NCI-H2196 treated with DMSO at 0.1 percent for 48 hours (cell line): ENCODE measurements around the gene AKNA.

Source experiments
- DNase-seq: peaks from one replicate; lab custom pipeline; 2025; ENCODE audit not compliant: unreplicated experiment; lab: John Stamatoyannopoulos, UW

Gene AKNA

DNA sequence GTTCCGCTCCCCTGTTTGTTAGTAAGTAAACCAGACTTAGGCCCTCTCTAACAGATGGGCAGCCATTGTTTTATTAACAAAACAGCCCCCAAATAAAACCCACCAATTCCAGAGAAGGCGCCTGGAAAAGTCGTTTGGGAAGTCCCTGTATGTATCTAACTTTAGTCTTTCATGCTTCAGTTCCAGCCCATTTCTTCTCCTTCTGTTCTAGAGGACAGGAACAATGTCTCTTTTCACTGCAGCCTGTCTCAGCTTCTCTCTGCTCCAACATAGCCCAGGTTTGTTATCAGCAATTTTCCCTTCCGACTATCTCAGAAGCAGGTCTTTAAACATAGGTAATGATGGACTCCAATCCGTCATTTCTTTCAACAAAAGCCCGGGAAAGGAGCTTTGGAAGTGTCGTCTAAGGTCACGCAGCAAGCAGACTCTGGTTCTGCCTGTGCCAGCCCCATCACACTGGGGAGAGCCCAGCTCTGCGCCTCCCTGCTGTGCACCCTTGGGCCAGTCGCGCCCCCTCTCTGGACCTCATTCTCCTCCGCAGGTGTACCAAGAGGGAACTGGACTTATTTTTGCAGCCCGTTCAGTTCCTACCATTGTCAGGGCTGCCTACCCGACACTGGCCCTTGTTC is 9.6 kb upstream of the AKNA start:
- no peak for DNase-seq

DNA sequence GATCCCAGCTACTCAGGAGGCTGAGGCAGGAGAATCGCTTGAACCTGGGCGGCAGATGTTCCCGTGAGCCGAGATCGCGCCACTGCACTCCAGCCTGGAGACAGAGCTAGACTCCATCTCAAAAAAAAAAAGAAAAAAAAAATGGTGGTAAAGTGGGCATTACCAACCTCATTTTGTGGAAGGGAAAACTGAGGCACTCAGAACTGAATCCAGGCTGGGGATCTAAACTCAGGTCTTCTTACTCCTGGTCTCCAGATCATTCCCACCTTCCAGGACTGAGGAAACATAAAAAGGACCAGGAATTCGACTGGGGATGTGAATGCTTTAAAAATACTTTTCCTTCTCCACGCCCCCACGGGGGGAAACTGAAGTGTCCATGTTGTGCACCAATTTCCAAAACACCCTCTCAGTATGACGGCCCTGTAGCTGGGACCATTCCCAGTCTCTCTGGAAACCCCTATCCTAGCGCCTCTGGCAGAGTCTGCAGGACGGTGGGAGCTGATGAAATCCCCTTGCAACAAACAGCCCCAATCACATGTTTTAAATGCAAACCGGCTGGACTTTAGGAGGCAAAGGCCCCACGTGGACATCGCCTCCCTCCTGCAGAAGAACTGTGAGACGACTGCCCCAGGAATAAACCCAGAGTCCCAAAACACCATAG is 8.9 kb upstream of the AKNA start:
- DNase-seq, result no peak

DNA sequence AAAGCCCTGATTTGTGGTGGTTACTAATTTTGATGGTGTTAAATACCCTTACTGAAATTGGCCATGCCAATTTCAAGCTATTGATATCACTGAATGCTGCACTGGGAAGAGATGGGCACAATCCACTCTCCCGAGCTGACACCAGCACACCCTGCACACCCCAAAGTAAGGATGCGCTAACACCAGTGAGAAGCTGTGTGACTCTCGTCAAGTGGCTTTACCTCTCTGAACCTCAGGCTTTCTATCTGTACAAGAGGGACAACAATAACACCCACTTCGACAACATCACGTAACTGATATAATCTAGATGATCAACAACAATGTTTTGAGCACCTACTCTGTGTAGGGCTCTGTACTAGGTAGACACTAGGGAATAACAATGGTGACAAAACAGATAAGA is 8.0 kb upstream of the AKNA start:
- DNase-seq, result no peak

DNA sequence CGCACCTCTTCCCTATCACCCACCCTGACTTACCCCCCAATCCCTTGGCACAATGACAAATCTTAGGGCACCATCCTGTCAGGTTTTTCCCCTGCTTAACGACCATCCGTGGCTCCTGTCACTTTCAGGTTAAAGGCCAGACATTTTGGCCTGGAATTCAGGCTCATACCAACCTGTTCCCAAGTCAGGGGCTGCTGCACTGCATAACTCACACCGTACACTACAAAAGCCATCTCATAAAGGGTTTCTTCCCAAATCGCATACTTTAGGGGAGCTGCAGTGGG is 7.5 kb upstream of the AKNA start:
- no peak for DNase-seq

DNA sequence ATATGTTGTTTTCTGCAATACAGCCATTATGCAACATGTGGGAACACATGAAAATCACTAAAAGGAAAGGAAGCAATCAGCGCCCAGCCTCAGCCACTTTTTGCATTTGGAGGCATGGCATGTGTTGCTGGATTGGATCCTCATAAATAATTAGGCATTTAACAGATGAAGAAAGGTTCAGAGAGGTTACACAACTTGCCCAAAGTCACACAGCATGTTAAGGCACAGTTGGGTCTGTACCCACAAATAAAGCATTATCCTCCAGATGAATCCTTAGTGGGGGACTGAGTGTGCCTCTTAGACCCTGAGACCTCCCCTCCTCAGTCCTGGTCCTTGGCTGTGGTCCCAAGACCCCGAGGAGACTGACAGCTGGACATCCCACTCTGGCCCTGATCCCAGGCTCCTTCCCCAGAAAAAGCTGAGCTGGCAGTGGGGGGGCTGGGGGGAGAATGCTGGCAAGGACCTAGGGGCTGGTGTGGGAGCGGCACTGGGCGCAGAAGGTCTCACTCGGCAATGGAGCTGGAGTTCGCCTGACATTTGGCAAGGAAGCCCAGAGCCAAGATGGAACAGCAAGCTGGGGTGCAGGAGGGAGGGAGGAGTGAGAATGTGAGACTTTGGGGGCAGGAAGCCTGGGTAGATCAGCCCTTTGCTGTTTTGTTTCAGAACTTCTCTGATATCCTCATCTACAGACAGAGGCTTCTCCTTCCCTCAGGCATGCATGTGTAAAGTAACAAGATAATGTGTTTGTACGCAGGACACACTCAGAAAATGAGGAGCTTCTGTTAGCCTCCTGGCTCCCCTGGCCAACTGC is 6.9 kb upstream of the AKNA start:
- no peak for DNase-seq

DNA sequence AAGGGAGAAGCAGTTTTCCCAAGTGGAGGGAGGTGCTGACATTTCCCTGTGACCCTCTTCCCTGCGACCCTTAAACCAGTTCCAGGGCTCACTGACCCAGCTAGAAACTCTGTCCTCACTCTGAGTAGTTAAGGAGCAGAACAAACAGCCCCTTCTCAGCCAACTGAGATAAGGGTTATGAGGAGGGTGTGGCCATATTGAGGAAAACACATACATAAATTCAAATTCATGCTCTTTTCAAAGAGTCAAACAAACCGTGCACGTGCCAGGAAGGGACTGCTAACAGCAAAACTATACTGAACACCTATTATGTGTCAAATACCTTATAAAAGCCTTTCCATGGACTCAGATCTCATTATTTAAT is 4.9 kb upstream of the AKNA start:
- no peak for DNase-seq

DNA sequence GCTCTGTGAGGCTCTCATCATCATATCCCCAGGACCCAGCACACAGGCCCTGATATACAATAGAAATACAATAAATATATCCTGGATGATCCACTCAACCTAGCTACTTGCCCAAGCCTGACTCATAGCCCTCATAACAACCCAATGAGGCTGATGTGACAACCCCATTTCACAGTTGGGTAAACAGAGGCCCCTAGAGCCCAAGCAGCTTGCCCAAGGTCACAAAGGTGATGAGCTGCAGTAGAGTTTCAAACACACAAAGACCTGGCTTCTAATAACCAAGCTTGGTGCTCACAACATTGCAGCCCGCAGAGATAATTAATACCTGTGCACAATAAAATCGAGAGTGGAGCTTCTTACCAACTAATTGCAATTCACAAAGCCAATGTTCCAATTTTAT is 3.2 kb upstream of the AKNA start:
- DNase-seq, result no peak

DNA sequence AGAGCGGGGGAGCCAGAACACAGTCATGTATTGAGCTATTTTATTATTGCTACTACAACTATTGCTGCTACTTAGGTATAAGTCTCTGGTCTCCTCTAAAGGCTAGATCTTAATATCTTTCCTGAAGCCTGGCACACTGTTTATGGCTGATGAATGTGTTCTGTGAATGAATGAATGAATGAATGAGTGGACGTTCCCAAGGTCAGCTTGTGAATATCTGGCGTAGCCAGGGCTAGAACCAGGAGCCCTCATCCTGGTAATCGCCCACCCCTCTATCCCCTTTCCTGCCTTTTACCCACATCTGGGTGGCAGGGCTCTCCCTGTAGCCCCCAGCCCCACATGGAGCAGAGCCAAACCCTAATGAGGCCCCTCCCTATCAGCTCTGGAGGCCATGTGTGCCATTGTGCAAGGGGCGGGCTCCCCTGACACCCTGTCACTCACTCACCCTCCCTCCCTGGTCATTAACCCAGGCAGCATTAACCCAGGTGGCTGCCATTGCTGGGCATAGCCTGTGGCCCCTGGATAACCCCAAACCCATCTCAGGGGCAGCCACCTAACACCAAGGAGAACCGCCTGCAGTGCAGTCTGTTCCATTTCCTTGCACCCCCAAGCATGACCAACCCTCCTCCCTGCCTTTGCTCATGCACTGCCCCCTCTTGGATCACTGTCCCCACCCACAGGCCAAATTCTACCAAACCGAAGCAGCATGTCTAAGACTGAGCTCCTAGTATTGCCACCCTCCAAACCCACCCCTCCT is 2.0 kb upstream of the AKNA start:
- DNase-seq, result no peak

DNA sequence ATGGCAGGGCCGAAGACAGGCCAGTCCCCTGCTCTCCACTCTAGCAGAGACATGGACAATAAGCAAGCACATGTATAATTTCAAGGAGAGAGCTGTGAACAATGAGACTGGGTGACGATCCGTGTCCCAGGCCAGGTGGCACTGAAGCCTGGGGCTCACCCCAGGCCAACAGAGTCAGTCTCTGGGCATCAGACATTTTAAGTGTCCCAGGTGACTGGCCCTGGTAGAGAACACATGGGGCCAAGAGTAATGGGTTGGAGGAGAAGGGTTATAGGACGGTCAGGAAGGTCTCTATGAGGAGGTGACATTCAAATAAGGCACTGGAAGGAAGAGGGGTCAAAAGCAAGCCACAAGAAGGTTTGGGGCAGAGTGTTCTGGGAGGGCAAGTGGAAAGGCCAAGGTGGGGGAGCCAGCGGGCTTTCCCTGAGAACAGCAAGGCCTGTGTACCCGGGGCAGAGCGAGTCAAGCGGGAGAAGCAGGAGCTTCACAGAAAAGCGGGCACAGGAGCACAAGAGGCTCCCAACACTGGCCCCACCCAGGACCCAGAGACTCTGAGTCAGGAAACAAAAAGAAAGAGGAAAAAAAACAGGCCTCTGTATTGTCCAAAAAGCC is 1.1 kb upstream of the AKNA start:
- no peak for DNase-seq

DNA sequence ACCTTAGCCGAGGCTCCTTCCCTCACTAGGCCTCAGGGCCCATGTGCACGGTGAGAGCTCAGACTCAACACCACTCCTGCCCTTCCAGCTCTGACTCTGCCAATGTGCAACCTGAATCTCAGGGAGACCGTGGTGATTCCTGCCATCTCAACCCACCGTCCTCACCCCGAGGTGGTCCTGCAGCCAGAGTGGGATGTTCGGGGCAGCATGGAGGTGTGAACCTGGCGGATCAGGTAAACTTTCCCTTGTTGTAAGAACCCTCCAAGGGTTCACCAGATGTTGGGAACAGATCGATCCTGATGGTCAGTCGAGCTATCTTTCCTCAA is 538 bp upstream of the AKNA start:
- no peak for DNase-seq

DNA sequence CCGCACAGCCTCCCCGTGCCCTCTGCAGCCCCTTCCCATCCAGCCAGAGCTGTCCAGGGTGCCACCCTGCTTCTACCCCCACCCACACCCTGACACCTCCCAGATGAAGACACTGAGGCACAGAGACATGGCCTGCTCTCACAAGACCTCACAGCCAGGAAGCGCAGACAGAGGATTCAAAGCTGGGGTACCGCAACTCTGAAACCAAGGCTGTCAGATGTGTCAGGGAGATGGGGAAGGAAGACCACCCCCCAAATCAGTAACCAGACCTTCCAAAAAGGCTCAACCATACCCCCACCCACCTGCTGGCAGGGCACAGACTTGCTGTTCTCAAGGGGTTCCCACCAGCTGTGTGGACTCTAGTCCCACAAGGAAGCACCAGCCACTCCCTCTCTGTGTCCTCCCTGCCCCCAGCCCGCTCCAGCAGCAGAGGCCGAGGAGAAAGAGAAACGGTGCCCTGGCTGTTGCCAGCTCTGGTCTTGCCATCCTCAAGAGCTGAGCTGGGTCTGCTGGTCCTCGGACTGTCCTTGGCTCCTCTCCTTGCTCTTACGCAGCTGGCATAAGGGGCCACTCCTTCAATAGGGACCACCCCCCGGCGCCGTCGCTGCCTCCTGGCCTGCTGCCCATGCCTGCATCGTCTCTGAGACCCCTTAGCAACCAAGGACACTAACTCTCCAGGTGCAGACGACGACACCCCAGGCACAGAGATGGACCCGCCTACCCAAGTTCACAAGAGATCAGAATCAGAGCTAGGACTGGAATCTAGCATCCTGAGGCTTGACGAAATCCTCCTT is 699 bp downstream of the AKNA start:
- DNase-seq, result no peak

DNA sequence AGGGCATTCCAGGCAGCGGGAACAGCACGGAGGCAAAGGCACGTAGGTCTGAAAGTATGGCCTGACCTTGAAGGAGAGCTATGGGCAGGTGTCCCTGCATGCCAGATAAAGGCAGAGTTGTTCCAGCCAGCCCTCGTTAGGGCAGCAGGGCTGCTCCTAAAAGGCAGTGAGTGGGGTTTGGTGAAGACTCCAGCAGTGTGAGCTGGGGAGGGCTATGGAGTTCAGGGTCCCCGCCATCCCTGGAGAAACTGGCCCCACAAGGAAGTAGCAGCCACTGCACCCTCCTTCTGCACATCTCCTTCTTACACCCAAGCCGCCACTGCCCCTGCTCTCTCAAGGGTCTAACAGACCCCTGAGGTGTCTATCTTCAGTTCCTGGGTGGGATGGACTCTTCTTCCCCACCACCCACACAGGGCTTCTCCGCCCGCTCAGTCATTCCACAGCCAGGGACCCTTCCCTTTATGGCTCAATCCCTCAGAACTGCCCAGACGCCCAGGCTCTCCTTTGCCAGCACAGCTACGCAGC is 1.4 kb downstream of the AKNA start:
- DNase-seq, result no peak

DNA sequence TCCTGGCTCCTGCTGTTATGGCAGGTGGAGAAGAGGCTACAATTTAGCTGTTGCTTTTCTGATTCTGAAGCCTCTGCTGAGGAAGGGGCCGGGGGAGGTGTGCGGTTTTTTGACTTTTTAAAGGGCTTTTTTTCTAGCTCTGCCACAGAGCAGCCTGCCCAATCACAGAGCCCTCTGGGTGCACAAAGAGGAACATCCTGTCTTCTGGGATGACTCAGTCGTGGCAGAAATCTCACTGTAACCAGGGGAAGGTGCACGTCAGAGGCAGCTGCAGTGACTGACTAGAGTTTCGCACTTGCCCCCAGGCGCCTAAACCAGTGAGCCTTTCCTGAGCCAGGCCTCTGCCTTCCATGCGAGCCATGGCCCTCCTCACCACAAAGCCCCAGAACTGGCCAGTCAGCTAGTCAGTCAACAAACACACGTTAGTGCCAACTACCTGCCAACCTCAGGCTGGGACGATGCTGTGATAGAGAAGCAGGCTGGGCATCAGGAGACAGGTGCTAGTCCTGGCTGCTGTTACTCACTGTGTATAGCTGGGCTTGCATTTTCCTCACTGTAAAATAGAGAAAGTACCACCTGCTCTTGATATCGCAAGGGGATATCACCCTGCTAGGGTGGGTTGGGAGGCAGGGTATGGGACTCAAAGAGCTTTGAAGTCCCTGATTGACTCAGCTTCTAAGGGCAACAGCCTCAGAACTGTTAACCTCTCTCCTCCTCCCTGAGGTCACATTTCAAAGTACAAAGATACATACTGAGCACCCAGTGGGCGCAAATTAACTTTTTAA is 2.2 kb downstream of the AKNA start:
- no peak for DNase-seq

DNA sequence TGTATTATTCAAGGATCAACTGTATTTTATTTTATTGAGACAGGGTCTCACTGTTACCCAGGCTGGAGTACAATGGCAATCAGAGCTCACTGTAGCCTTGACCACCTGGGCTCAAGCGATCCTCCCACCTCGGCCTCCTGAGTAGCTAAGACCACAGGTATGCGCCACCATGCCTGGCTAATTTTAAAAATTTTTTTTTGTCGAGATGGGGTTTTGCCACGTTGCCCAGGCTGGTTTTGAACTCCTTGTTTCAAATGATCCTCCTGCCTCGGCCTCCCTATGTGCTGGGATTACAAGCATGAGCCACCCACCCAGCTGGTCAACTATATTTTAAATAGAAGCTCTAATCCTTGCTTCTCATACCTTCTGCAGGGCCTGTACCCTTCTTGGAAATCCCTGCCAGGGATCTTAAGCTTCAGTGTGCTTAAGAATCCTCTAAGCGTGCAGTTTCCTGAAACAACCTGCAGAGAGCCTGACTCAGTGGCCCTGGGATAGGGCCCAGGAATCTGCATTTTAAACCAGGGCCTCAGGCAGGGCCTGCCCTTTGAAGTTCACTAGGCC is 2.9 kb downstream of the AKNA start:
- no peak for DNase-seq

DNA sequence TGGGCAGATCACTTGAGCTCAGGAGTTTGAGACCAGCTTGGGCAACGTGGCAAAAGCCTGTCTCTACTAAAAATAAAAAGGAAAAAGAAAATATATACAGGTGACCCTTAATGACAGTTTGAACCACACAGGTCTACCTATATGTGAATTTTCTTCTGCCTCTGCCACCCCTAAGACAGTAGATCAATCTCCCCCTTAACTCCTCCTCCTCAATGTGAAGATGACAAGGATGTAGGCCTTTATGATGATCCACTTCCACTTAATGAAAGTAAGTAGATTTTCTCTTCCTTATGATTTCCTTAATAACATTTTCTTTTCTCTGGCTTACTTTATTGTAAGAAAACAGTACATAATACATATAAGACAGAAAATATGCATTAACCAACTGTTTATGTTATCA is 3.4 kb downstream of the AKNA start:
- DNase-seq, result no peak

DNA sequence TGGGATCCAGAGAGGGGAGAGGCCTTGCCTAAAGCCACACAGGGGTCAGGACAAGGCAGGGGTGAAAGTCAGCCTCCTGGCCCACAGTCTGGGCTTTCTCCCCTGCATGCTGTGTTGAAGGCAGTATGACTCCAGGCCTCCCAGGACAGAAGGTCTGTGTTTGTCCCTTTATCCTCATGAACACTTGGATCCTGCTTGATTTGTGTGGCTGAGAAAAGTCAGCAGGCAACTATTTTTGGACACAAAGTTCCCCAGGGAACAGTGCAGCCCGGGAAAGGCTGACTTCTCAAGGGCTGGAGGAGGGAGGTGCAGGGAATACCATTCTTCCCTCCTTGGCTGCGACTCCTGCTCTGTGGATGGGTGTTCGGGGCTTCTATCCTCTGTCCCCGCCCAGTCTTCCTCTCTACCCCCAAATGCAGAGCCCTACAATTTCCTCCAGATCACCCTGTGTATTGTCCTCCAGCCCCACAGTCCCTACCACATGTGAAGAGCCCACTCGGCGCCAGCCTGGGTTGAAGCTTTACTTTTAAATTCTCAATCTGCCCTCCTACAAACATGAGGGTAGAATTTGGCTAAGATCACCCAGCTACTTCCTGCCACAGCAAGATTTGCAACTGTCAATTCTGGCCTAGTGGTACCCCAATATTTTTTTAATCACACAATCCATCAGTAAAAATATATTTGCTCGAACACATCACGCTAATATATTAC is 4.1 kb downstream of the AKNA start:
- DNase-seq, result no peak

DNA sequence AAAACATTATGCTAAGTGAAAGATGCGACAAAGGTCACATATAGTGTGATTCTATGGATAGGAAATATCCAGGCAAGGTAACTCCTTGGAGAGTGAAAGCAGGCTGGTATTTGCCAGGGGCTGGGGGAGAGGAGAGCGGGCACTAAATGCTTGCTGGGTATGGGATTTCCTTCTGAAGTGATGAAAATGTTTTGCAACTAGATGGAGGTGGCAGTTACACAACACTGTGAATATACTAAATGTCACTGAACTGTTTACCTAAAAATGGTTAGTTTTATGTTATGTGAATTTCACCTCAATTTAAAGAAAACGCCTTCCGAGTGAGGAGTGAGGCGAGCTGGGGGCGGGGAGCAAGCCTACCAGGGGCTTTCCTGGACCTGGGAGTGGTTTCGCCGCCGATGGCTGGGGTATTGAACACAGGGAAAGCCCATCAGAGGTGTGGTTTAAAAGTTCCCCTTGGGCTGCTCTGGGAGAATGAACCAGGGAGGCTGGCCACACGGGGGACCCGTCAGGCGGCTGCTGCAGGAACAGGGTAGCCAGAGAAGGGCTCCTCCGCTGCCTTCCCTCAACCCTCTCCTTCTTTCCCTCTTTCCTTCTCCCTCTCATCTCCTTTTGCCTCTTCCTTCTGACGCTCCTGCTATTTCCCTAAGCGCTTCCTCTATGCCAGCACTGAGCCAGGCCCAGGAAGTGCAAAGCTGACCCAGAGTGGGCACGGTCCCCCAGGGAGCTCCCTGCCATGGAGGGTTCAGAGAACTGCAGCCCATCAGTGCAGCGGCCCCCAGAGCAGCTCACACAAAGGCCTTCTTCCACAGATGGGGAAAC is 4.9 kb downstream of the AKNA start:
- DNase-seq, result no peak

DNA sequence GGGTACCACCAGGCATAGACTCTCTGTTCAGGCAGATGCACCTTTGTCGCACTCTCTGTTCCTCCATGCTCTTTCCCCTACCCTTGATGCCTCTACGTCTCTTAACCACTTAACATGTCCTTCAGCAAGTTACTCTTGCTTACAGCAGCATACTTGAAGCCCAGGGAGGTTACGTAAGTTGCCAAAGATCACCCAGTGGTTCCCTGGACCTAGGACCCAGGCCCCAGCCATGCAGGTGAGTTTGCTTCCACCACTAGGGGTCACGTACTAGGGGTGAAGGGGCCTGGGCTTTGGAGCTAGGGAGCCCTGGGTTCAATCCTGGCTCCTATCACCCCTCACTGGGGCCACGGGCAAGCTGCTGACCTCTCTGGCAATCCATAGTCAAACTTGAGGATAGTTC is 8.9 kb downstream of the AKNA start:
- DNase-seq, result no peak
